Measurements from ENCODE around the gene FGF12.
"Not testable (repeated sequence)": the region's sequence is repeated elsewhere in the genome, so short reads cannot be mapped to it uniquely, and the experiment has no call there.

Gene FGF12
- 0 to 0.33 (median 0.04) reads per million in 18 experiments for total RNA-seq

GRCh38 chr3:192727032-192727847 is at the start of gene FGF12:
Gene FGF12 (minus strand): TSS chr3:192727541.
- DNase-seq = no peak

- not testable (repeated sequence) for DNase-seq
Measured at GRCh38 chr3:192774341-192774740, 47.0 kb upstream of the FGF12 start.

GRCh38 chr3:192772240-192772894 is 45.0 kb upstream of the FGF12 start:
- DNase-seq = no peak

GRCh38 chr3:192758654-192759053 is 31.3 kb upstream of the FGF12 start:
- no peak for DNase-seq

GRCh38 chr3:192751148-192751547 is 23.8 kb upstream of the FGF12 start:
- DNase-seq = no peak

- no peak for DNase-seq
Measured at GRCh38 chr3:192750201-192750600, 22.9 kb upstream of the FGF12 start.

- DNase-seq = no peak
Measured at GRCh38 chr3:192747746-192748145, 20.4 kb upstream of the FGF12 start.

GRCh38 chr3:192747145-192747544 is 19.8 kb upstream of the FGF12 start:
- DNase-seq = no peak

- DNase-seq = no peak
Measured at GRCh38 chr3:192745150-192745549, 17.8 kb upstream of the FGF12 start.

GRCh38 chr3:192744604-192745003 is 17.3 kb upstream of the FGF12 start:
- DNase-seq = not testable (repeated sequence)

- DNase-seq = no peak
Measured at GRCh38 chr3:192737506-192737905, 10.2 kb upstream of the FGF12 start.

- DNase-seq = no peak
Measured at GRCh38 chr3:192731233-192731632, 3.9 kb upstream of the FGF12 start.

- DNase-seq = no peak
Measured at GRCh38 chr3:192726385-192726784, 956 bp downstream of the FGF12 start.

GRCh38 chr3:192719964-192720363 is 7.4 kb downstream of the FGF12 start:
- no peak for DNase-seq

- no peak for DNase-seq
Measured at GRCh38 chr3:192718156-192718555, 9.2 kb downstream of the FGF12 start.

GRCh38 chr3:192715126-192715525 is 12.2 kb downstream of the FGF12 start:
- DNase-seq = no peak

- not testable (repeated sequence) for DNase-seq
Measured at GRCh38 chr3:192711126-192711525, 16.2 kb downstream of the FGF12 start.

GRCh38 chr3:192710366-192710765 is 17.0 kb downstream of the FGF12 start:
- DNase-seq = no peak

GRCh38 chr3:192706272-192706671 is 21.1 kb downstream of the FGF12 start:
- DNase-seq = no peak

- DNase-seq = no peak
Measured at GRCh38 chr3:192700885-192701284, 26.5 kb downstream of the FGF12 start.

- DNase-seq = no peak
Measured at GRCh38 chr3:192696943-192697587, 30.3 kb downstream of the FGF12 start.

GRCh38 chr3:192687488-192688152 is 39.7 kb downstream of the FGF12 start:
- DNase-seq = no peak

GRCh38 chr3:192685801-192686200 is 41.5 kb downstream of the FGF12 start:
- no peak for DNase-seq
